PFSK-1 (cell line): ENCODE results near the gene GTPBP6.

Source experiments
- FOXP2 ChIP-seq: optimal IDR thresholded peaks from 2 replicates; pipeline ENCODE3; 2011; ENCODE audit warnings: borderline replicate concordance, control low read depth, inconsistent platforms; ENCODE audit not compliant: insufficient read depth; ENCODE audit errors: extremely low read length, extremely low read depth
- POLR2AphosphoS5 ChIP-seq: IDR thresholded peaks from 2 replicates; pipeline ENCODE4 v1.6.1; 2012; ENCODE audit warnings: low read depth, mild to moderate bottlenecking, control low read depth, low read length, moderate library complexity
- REST ChIP-seq, 2 experiments: IDR thresholded peaks; 2 replicates each; pipeline versions ENCODE4 v1.6.1 to v1.8.0; 2011 to 2012; ENCODE audit warnings: low read depth in 2 of 2, low read length in 2 of 2, control low read depth in 1 of 2, inconsistent platforms in 1 of 2, mild to moderate bottlenecking in 1 of 2, moderate library complexity in 1 of 2; ENCODE audit not compliant: insufficient read depth in 1 of 2
- SIN3A ChIP-seq: IDR thresholded peaks from 2 replicates; pipeline ENCODE4 v1.6.1; 2012; ENCODE audit warnings: mild to moderate bottlenecking, low read length, moderate library complexity, borderline replicate concordance; ENCODE audit not compliant: insufficient read depth
- TAF1 ChIP-seq: IDR thresholded peaks from 2 replicates; pipeline ENCODE4 v1.6.1; 2012; ENCODE audit warnings: low read length, control low read depth, borderline replicate concordance; ENCODE audit not compliant: insufficient read depth

The GTPBP6 gene

GRCh38 chrX:344371-344901 lies 25.8 kb upstream of the GTPBP6 start:
- no peak for TF ChIP-seq REST (IDR thresholded peaks at IDR 0.05; ENCODE audit: insufficient read depth in 1 of 2, low read depth in 2 of 2, low read length in 2 of 2)
- TF ChIP-seq POLR2AphosphoS5, result no peak
- no peak for TF ChIP-seq SIN3A
- no peak for TF ChIP-seq TAF1
- no peak for TF ChIP-seq FOXP2

- TF ChIP-seq POLR2AphosphoS5 (no peak), SIN3A (no peak), TAF1 (no peak), REST (IDR thresholded peaks at IDR 0.05; ENCODE audit: insufficient read depth in 1 of 2, low read depth in 2 of 2, low read length in 2 of 2) (no peak), FOXP2 (no peak)
Observed at GRCh38 chrX:341541-342101, 23.0 kb upstream of the GTPBP6 start.

GRCh38 chrX:340641-341423 lies 22.2 kb upstream of the GTPBP6 start:
- no peak for TF ChIP-seq REST (IDR thresholded peaks at IDR 0.05; ENCODE audit: insufficient read depth in 1 of 2, low read depth in 2 of 2, low read length in 2 of 2)

GRCh38 chrX:340121-340520 lies 21.5 kb upstream of the GTPBP6 start:
- TF ChIP-seq POLR2AphosphoS5, result no peak
- TF ChIP-seq FOXP2, result no peak
- TF ChIP-seq SIN3A, result no peak
- TF ChIP-seq REST (IDR thresholded peaks at IDR 0.05; ENCODE audit: insufficient read depth in 1 of 2, low read depth in 2 of 2, low read length in 2 of 2), result no peak
- TF ChIP-seq TAF1, result no peak

GRCh38 chrX:338836-339400 lies 20.3 kb upstream of the GTPBP6 start:
- TF ChIP-seq REST (IDR thresholded peaks at IDR 0.05; ENCODE audit: insufficient read depth in 1 of 2, low read depth in 2 of 2, low read length in 2 of 2) (no peak), FOXP2 (no peak), SIN3A (no peak), POLR2AphosphoS5 (no peak), TAF1 (no peak)
